Keratinocyte (primary cell): ENCODE results near the gene DUSP18.

Experiments
- CTCF ChIP-seq, 3 experiments: IDR thresholded peaks in 1 of 3; conservative IDR thresholded peaks in 1 of 3; optimal IDR thresholded peaks in 1 of 3; 2 replicates in 2 of 3; 3 replicates in 1 of 3; pipeline versions ENCODE3 to v1.5.1; 2011; ENCODE audit warnings: low read length in 3 of 3, mild to moderate bottlenecking in 3 of 3, moderate library complexity in 2 of 3, control low read depth in 1 of 3, inconsistent platforms in 1 of 3; ENCODE audit not compliant: insufficient read depth in 2 of 3; ENCODE audit errors: extremely low read depth in 1 of 3
- EZH2 ChIP-seq: IDR thresholded peaks from one replicate; pipeline ENCODE4 v1.6.1; 2012; ENCODE audit warnings: inconsistent platforms, mild to moderate bottlenecking, low read length, moderate library complexity

GRCh38 chr22:30650508-30651116 is 17.1 kb downstream of the DUSP18 start:
- TF ChIP-seq CTCF (optimal IDR thresholded peaks at IDR 0.05 in 1 of 3, IDR thresholded peaks at IDR 0.05 in 1 of 3, conservative IDR thresholded peaks at IDR 0.05 in 1 of 3; ENCODE audit: extremely low read depth in 1 of 3, insufficient read depth in 2 of 3, low read length in 3 of 3) (no peak), EZH2 (no peak)
